ENCODE results near the gene ADAMTS13.

ADAMTS13 gene

GRCh38 chr9:133460405-133461175, 38.4 kb downstream of the ADAMTS13 start:
- TF ChIP-seq CTCF (IDR thresholded peaks at IDR 0.05) = no peak

- TF ChIP-seq CTCF (IDR thresholded peaks at IDR 0.05) = no peak
These were observed 39.8 kb downstream of the ADAMTS13 start for GRCh38 chr9:133461975-133462374.

GRCh38 chr9:133463234-133463863, 41.2 kb downstream of the ADAMTS13 start:
- peak; percentile 57 for TF ChIP-seq CTCF (IDR thresholded peaks at IDR 0.05)

- no peak for TF ChIP-seq CTCF (IDR thresholded peaks at IDR 0.05)
These were observed 41.9 kb downstream of the ADAMTS13 start for GRCh38 chr9:133463864-133464615.

GRCh38 chr9:133464638-133465037, 42.5 kb downstream of the ADAMTS13 start:
- no peak for TF ChIP-seq CTCF (IDR thresholded peaks at IDR 0.05)

GRCh38 chr9:133465984-133466383, 43.8 kb downstream of the ADAMTS13 start:
- no peak for TF ChIP-seq CTCF (IDR thresholded peaks at IDR 0.05)

GRCh38 chr9:133467101-133467500, 44.9 kb downstream of the ADAMTS13 start:
- no peak for TF ChIP-seq CTCF (IDR thresholded peaks at IDR 0.05)

Data from LNCAP (cell line).